Caco-2 (cell line): ENCODE results near the gene SH3BP5. TPM values are rescaled to one million over a fixed set of nuclear protein-coding genes. Genes with fewer than 3 reads are reported as not detected.

Source experiments
- BruUV-seq: library from RNA; stranded (reverse); fragments of 400-500 nt; replicated peaks from 2 replicates; lab custom pipeline; 2021; lab: Mats Ljungman, UMichigan
- CTCF ChIA-PET: fragments of 300-600 bp; sonication (Branson Sonifier 250); formaldehyde crosslinking; loops from one replicate; lab custom pipeline; 2022; ENCODE audit warnings: antibody characterized with exemption; lab: Charles Lee
- POLR2A ChIA-PET: fragments of 300-600 bp; sonication (Branson Sonifier 250); formaldehyde crosslinking; loops from one replicate; lab custom pipeline; 2022; ENCODE audit warnings: antibody characterized with exemption; lab: Charles Lee
- DNase-seq, 2 experiments: peaks; one replicate each; pipeline versions ENCODE4 v3.0.0 to v3.0.0-alpha.2; 2020 to 2022
- H3K27me3 ChIP-seq: replicated peaks from 2 replicates; pipeline ENCODE4 v1.6.0; 2011; ENCODE audit warnings: low read length; ENCODE audit not compliant: control insufficient read depth, insufficient read depth
- H3K36me3 ChIP-seq: 2 replicates; pipeline ENCODE4 v1.5.1; 2011; ENCODE audit warnings: low read length; ENCODE audit not compliant: control insufficient read depth, insufficient read depth
- H3K4me1 ChIP-seq: fragments of 250-450 bp; sonication (Bioruptor Pico); 2 replicates; pipeline ENCODE4 v1.5.1; 2020; ENCODE audit warnings: mild to moderate bottlenecking
- H3K4me3 ChIP-seq: 2 replicates; pipeline ENCODE4 v1.5.1; 2011; ENCODE audit warnings: low read depth, mild to moderate bottlenecking, control low read depth, low read length
- H3K9me3 ChIP-seq: fragments of 250-450 bp; sonication (Bioruptor Pico); 2 replicates; pipeline ENCODE4 v1.5.1; 2020; ENCODE audit warnings: mild to moderate bottlenecking, moderate library complexity
- H3K27ac Mint-ChIP-seq: one replicate; pipeline ENCODE4 v1.8.0; 2022; ENCODE audit warnings: mixed read lengths; ENCODE audit not compliant: unreplicated experiment
- H3K27me3 Mint-ChIP-seq: one replicate; pipeline ENCODE4 v1.8.0; 2022; ENCODE audit warnings: mixed read lengths; ENCODE audit not compliant: insufficient read depth, unreplicated experiment
- H3K36me3 Mint-ChIP-seq: one replicate; pipeline ENCODE4 v1.8.0; 2022; ENCODE audit warnings: mild to moderate bottlenecking, mixed read lengths; ENCODE audit not compliant: insufficient read depth, unreplicated experiment
- H3K4me1 Mint-ChIP-seq: one replicate; pipeline ENCODE4 v1.8.0; 2022; ENCODE audit warnings: low read depth, mixed read lengths; ENCODE audit not compliant: unreplicated experiment
- H3K4me3 Mint-ChIP-seq: one replicate; pipeline ENCODE4 v1.8.0; 2022; ENCODE audit warnings: mild to moderate bottlenecking, moderate library complexity, mixed read lengths; ENCODE audit not compliant: unreplicated experiment
- H3K9me3 Mint-ChIP-seq: one replicate; pipeline ENCODE4 v1.8.0; 2022; ENCODE audit warnings: mixed read lengths; ENCODE audit not compliant: unreplicated experiment
- CTCF ChIP-seq, 2 experiments: fragments of 200-600 bp in 1 of 2; IDR thresholded peaks; 1 replicate in 1 of 2; 2 replicates in 1 of 2; pipeline versions ENCODE4 v1.5.1 to v1.8.0; 2011 to 2022; ENCODE audit warnings: antibody characterized with exemption in 1 of 2, control low read depth in 1 of 2, inconsistent platforms in 1 of 2, low read depth in 1 of 2, low read length in 1 of 2, mild to moderate bottlenecking in 1 of 2, moderate library complexity in 1 of 2; ENCODE audit not compliant: insufficient read depth in 1 of 2, severe bottlenecking in 1 of 2, unreplicated experiment in 1 of 2
- intact Hi-C: fragments of 100-400 bp; cut with micrococcal nuclease; formaldehyde crosslinking; loops from one replicate; pipeline ENCODE4 v1.10.0; 2022; ENCODE audit not compliant: unreplicated experiment
- total RNA-seq: library from RNA; stranded (reverse); gene quantifications from 2 replicates; pipeline ENCODE4 v1.2.3, GENCODE V29; 2022

The SH3BP5 gene
- total RNA-seq, 1 experiment from 2014 or later: 26.1 TPM

GRCh38 chr3:15339001-15339400, 6.6 kb upstream of the SH3BP5 start:
- no TSS peak for BruUV-seq
- CTCF ChIA-PET: no interaction called here

GRCh38 chr3:15337963-15338362, 5.6 kb upstream of the SH3BP5 start:
- DNase-seq: no peak
- no peak overlapping the region for H3K4me3 ChIP-seq
- Mint-ChIP-seq H3K27me3 (no peaks in the 10 kb centered on the region), H3K9me3 (no peaks in the 10 kb centered on the region), H3K4me1 (no peaks in the 10 kb centered on the region), H3K36me3 (peaks cover under 1% of the 10 kb centered on the region), H3K27ac (no peak overlapping the region), H3K4me3 (no peak overlapping the region)
- H3K4me1 ChIP-seq: peaks cover 12% of the 10 kb centered on the region
- ChIA-PET POLR2A (interaction anchor here (0.6 kb wide), 1 partner anchor 69 kb away, joined by 4 read pairs; no protein-coding TSS in a partner anchor), CTCF (no interaction called here)
- TF ChIP-seq CTCF (IDR thresholded peaks at IDR 0.05; ENCODE audit: insufficient read depth in 1 of 2, low read depth in 1 of 2, low read length in 1 of 2, severe bottlenecking in 1 of 2, unreplicated experiment in 1 of 2): no peak
- no TSS peak for BruUV-seq
- intact Hi-C loops: no loop called here
- no peaks in the 10 kb centered on the region for H3K9me3 ChIP-seq
- no peaks in the 10 kb centered on the region for H3K27me3 ChIP-seq
- no peaks in the 10 kb centered on the region for H3K36me3 ChIP-seq

More at GRCh38 chr3:15339001-15339400, 6.6 kb upstream of the SH3BP5 start:
- H3K27me3 Mint-ChIP-seq: no peaks in the 10 kb centered on the region
- peaks cover 2% of the 10 kb centered on the region; the same call in 1 of the 2 replicates for H3K4me1 ChIP-seq
- H3K27me3 ChIP-seq: no peaks in the 10 kb centered on the region
- H3K4me1 Mint-ChIP-seq: no peaks in the 10 kb centered on the region
- H3K4me3 Mint-ChIP-seq: no peak overlapping the region
- no peaks in the 10 kb centered on the region for H3K36me3 Mint-ChIP-seq
- H3K27ac Mint-ChIP-seq: no peak overlapping the region
- no peaks in the 10 kb centered on the region for H3K36me3 ChIP-seq
- no peaks in the 10 kb centered on the region for H3K9me3 Mint-ChIP-seq
- H3K4me3 ChIP-seq: no peak overlapping the region
- intact Hi-C loops: no loop called here
- TF ChIP-seq CTCF (IDR thresholded peaks at IDR 0.05; ENCODE audit: insufficient read depth in 1 of 2, low read depth in 1 of 2, low read length in 1 of 2, severe bottlenecking in 1 of 2, unreplicated experiment in 1 of 2): no peak
- no peak for DNase-seq
- H3K9me3 ChIP-seq: no peaks in the 10 kb centered on the region
- POLR2A ChIA-PET: no interaction called here

- no peak overlapping the region for H3K27ac Mint-ChIP-seq
- peaks cover 5% of the 10 kb centered on the region for H3K36me3 Mint-ChIP-seq
- H3K4me1 Mint-ChIP-seq: no peaks in the 10 kb centered on the region
- ChIA-PET CTCF (no interaction called here), POLR2A (no interaction called here)
- intact Hi-C loops: no loop called here
- Histone ChIP-seq H3K36me3 (no peaks in the 10 kb centered on the region), H3K9me3 (no peaks in the 10 kb centered on the region), H3K4me1 (peaks cover 16% of the 10 kb centered on the region), H3K4me3 (no peak overlapping the region), H3K27me3 (no peaks in the 10 kb centered on the region)
- no peaks in the 10 kb centered on the region for H3K27me3 Mint-ChIP-seq
- TF ChIP-seq CTCF (IDR thresholded peaks at IDR 0.05; ENCODE audit: insufficient read depth in 1 of 2, low read depth in 1 of 2, low read length in 1 of 2, severe bottlenecking in 1 of 2, unreplicated experiment in 1 of 2): no peak
- H3K9me3 Mint-ChIP-seq: no peaks in the 10 kb centered on the region
- BruUV-seq: no TSS peak
- no peak overlapping the region for H3K4me3 Mint-ChIP-seq
- DNase-seq: no peak
Measured at GRCh38 chr3:15336057-15336456, 3.7 kb upstream of the SH3BP5 start.
